WTC11 (cell line): ENCODE data around the gene NOS3.

Experiments
- AFF4 ChIP-seq: sonication (generic); formaldehyde crosslinking; IDR thresholded peaks from 2 replicates; pipeline ENCODE4 v1.8.1; 2023; ENCODE audit warnings: mild to moderate bottlenecking, missing genetic modification reagents, borderline replicate concordance
- CTCF ChIP-seq: fragments of 200-600 bp; IDR thresholded peaks from 2 replicates; pipeline ENCODE4 v1.8.0; 2022; ENCODE audit warnings: antibody characterized with exemption
- E2F1 ChIP-seq: sonication (generic); formaldehyde crosslinking; IDR thresholded peaks from 2 replicates; pipeline ENCODE4 v1.8.0; 2022; ENCODE audit warnings: mild to moderate bottlenecking, missing genetic modification reagents
- NFYB ChIP-seq: sonication (generic); formaldehyde crosslinking; conservative IDR thresholded peaks from 2 replicates; pipeline ENCODE4 v1.8.0; 2022; ENCODE audit warnings: low read depth, missing genetic modification reagents
- USF2 ChIP-seq: sonication (generic); formaldehyde crosslinking; IDR thresholded peaks from 2 replicates; pipeline ENCODE4 v1.8.1; 2023; ENCODE audit warnings: mild to moderate bottlenecking, missing genetic modification reagents, moderate library complexity
- ZBTB43 ChIP-seq: sonication (generic); formaldehyde crosslinking; IDR thresholded peaks from 2 replicates; pipeline ENCODE4 v1.8.1; 2023; ENCODE audit warnings: mild to moderate bottlenecking, missing genetic modification reagents
- ZNF121 ChIP-seq: sonication (generic); formaldehyde crosslinking; IDR thresholded peaks from 2 replicates; pipeline ENCODE4 v1.8.0; 2023; ENCODE audit warnings: missing genetic modification reagents

- no peak for TF ChIP-seq CTCF
- no peak for TF ChIP-seq NFYB (CRISPR knock-in tag)
- no peak for TF ChIP-seq ZBTB43 (CRISPR knock-in tag)
- TF ChIP-seq USF2 = no peak
- peak; percentile 5; the same call in 1 of the 2 replicates for TF ChIP-seq ZNF121 (CRISPR knock-in tag)
- TF ChIP-seq AFF4 (CRISPR knock-in tag) = no peak
- TF ChIP-seq E2F1 (CRISPR knock-in tag) = 0 out of 2 replicates have a peak, but pooled peaks have one; percentile 54
These were observed 23.1 kb downstream of the NOS3 start for GRCh38 chr7:151013733-151014497.
